SKM-1 (cell line): ENCODE data around the gene TMEM109.

ENCODE experiments used
- DNase-seq: peaks from one replicate; lab custom pipeline; 2025; ENCODE audit not compliant: unreplicated experiment; lab: John Stamatoyannopoulos, UW

Gene TMEM109

DNA sequence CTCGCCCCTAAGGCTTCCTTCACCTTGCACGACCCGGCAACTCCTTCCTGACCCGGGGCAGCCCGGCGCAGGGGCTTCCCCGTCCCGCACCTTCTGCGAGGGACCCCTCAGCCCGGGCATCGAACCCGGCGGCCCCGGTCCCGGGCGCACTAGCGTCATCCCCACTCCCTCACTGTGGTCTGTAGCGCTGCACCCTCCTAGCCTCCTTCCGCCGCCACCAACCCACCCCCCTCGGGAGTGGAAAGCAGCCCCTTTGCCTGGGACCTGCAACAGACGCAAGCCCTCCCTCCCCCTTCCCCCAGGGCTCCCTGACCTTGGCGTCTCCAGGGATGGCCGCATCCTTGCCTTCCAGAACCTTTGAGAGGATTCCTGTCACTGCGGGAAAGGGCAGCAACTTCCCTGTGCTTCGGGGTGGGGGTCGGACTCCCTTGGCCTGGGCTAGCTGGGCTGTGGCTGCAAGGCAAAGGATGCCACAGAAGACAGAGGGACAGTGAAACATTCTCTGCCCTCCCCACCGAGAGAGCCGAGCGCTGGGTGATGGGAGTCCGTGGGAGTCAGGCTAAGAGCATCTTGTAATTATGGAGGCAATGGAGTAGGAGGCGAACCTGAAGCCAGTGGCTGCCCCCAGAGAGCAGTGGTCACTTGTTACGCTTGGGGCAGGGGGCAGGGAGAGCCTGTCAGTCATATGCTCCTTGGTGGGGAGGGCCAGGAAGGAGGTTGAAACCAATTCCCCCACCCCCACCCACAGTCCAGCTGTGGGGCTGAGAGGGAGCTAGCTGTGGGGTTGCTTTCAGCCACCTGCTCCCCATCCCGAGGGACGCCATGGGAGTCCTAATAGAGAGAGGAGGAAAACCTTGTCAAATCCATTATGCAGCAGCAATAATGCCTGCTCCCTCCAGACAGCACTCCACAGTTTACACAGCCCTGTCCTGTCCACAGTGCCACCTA lies 11.2 kb downstream of the TMEM109 start:
- no peak for DNase-seq

- DNase-seq: no peak
Measured at GRCh38 chr11:60925868-60926267, 11.9 kb downstream of the TMEM109 start.

DNA sequence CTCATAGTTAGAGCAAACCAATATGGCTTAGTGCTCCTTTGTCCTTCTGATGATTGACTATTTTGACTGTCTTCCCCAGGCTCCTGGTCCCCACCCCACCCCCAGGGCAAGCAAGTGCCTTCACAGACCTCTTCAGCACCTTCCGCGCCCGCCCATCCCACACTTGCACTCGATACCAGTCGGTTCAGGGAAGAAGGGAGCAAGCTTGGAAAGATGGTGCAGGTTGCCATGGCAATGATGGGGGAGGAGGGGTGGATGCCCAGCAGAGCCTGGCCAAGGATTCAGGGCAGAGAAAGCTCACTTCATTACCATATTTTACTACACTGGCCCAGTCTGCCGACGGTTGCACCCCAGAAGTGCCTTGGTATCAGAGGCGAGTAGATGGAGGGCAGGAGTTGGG lies 12.5 kb downstream of the TMEM109 start:
- DNase-seq: no peak

GRCh38 chr11:60927061-60927592 lies 13.2 kb downstream of the TMEM109 start:
- DNase-seq: no peak

- no peak for DNase-seq
Measured at GRCh38 chr11:60927600-60927999, 13.6 kb downstream of the TMEM109 start.

DNA sequence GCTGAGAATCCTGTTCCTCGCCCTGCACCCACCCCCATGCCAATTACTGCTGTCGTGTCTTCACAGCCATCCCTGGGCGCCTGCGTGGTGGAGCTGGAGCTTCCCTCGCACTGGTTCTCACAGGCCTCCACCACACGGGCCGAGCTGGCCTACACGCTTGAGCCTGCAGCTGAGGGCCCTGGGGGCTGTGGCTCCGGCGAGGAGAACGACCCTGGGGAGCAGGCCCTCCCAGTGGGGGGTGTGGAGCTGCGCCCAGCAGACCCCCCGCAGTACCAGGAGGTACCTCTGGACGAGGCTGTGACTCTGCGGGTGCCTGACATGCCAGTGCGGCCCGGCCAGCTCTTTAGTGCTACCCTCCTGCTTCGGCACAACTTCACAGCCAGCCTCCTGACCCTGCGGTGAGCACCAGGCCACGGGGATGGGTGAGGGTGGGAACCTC lies 14.6 kb downstream of the TMEM109 start:
- no peak for DNase-seq

- DNase-seq: no peak
Measured at GRCh38 chr11:60929764-60930163, 15.8 kb downstream of the TMEM109 start.

- DNase-seq: no peak
Measured at GRCh38 chr11:60930394-60930793, 16.4 kb downstream of the TMEM109 start.

DNA sequence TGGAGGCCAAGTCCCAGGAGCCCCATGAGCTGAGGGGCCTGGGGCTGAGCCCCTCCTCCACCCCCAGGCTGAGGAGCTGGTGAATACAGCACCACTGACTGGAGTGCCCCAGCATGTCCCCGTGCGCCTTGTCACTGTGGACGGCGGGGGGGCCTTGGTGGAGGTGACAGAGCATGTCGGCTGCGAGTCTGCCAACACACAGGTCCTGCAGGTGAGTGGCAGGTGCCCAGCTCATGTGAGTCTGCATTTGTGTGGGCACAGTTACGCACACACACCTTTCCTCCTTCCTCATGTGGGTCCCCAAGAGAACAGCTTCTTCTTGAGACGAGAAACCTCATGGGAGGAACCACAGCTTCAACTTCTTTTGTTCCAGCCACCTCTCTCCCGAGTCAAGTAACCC lies 18.0 kb downstream of the TMEM109 start:
- no peak for DNase-seq

- DNase-seq: no peak
Measured at GRCh38 chr11:60932605-60933356, 18.8 kb downstream of the TMEM109 start.

GRCh38 chr11:60933416-60934123 lies 19.6 kb downstream of the TMEM109 start:
- DNase-seq: no peak

GRCh38 chr11:60934124-60934789 lies 20.3 kb downstream of the TMEM109 start:
- DNase-seq: no peak

DNA sequence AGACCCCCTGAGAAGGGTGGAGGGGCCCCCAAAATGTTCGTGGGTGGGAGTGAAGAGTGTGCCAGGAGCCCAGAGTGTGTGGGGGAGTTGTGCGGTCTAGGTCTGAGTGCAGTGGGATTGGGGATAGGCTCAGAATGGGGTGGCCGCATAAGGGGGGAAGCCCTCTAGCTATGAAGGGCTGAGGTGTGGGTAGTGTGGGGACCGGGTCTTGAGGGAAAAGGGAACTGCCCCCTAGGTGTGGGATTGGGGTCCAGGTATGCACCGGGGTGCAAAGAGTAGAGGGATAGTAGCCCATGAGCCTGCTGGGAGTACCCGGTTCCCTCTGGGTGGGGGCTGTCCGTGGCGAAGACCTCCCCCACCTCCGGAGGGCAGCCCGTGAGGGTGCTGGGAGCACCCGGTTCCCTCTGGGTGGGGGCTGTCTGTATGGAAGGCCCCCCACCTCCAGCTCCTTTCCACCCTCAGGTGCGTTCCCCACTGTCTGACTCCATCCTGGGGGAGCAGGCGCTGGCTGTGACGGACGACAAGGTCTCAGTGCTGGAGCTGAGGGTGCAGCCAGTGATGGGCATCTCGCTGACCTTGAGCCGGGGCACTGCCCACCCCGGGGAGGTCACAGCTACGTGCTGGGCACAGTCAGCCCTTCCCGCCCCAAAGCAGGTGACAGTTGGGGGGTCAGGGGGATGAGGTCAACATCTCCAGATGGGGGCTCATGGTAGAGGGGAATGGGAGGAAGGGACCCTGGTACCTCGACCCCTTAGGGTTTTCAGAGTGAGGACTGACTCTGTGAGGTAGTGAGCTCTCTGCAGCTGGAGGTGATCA lies 21.0 kb downstream of the TMEM109 start:
- no peak for DNase-seq

DNA sequence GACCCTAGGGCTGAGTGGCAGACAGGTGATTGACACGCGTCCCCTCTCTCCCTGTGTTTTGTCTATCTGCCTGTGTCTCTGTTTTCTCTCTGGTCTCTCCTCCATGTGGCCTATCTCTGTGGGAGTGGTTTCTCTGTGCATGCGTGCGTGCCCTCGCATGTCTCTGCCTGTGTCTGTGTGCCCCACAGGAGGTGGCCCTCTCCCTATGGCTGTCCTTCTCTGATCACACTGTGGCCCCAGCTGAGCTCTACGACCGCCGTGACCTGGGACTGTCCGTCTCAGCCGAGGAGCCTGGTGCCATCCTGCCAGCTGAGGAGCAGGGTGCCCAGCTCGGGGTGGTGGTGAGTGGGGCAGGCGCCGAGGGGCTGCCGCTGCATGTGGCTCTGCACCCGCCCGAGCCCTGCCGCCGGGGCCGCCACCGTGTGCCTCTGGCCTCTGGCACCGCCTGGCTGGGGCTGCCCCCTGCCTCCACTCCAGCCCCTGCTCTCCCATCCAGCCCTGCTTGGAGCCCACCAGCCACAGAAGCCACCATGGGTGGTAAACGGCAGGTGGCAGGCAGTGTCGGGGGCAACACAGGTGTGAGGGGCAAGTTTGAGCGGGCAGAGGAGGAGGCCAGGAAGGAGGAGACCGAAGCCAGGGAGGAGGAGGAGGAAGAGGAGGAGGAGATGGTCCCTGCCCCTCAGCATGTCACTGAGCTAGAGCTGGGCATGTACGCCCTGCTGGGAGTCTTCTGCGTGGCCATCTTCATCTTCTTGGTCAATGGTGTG lies 21.9 kb downstream of the TMEM109 start:
- DNase-seq: no peak

GRCh38 chr11:60936467-60937143 lies 22.6 kb downstream of the TMEM109 start:
- DNase-seq: no peak

- DNase-seq: no peak
Measured at GRCh38 chr11:60937144-60937527, 23.2 kb downstream of the TMEM109 start.

- DNase-seq: no peak
Measured at GRCh38 chr11:60937811-60938210, 23.9 kb downstream of the TMEM109 start.

- DNase-seq: no peak
Measured at GRCh38 chr11:60938500-60938899, 24.5 kb downstream of the TMEM109 start.

DNA sequence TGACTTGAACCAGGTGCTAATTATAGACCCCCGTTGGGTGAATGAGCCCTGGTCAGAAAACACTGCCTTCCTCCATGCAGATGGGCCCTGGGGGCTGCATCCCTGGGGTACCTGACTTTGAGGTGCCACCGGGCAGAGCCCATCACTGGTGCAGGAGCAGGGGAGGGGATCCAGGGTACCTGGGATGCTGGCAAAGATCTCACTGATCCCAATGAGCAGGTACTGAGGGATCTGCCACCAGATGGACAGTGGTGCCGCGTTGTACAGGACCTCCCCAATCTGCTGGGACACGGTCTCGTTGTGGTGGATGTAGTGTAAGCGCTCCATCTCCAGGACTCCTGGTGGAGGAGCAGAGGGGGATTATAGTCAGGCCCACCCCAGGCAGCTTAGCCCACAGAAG lies 25.3 kb downstream of the TMEM109 start:
- no peak for DNase-seq
